GM12878 (cell line): Measurements from ENCODE around the gene BCAT1. TPM values are rescaled to one million over a fixed set of nuclear protein-coding genes. Genes with fewer than 3 reads are reported as not detected.

ENCODE experiments used
- ATF7 ChIP-seq: fragments of 450-650 bp; IDR thresholded peaks from 2 replicates; pipeline ENCODE4 v1.6.1; 2016; ENCODE audit warnings: low read depth, mild to moderate bottlenecking
- GABPA ChIP-seq: IDR thresholded peaks from 2 replicates; pipeline ENCODE4 v1.6.1; 2014; ENCODE audit warnings: antibody characterized with exemption, low read depth, mild to moderate bottlenecking, inconsistent platforms
- HDAC2 ChIP-seq: fragments of 200-600 bp; sonication (generic); IDR thresholded peaks from 2 replicates; pipeline ENCODE4 v1.6.1; 2017
- HDAC6 ChIP-seq: fragments of 200-600 bp; sonication (generic); IDR thresholded peaks from one replicate; pipeline ENCODE4 v1.8.0; 2017; ENCODE audit warnings: antibody characterized with exemption; ENCODE audit not compliant: unreplicated experiment
- KDM1A ChIP-seq: fragments of 200-600 bp; sonication (generic); IDR thresholded peaks from 2 replicates; pipeline ENCODE4 v1.6.1; 2016; ENCODE audit warnings: borderline replicate concordance
- POLR2AphosphoS2 ChIP-seq: IDR thresholded peaks from 2 replicates; pipeline ENCODE4 v1.6.1; 2011; ENCODE audit warnings: low read depth, mild to moderate bottlenecking, low read length, improper control_type of control experiment, moderate library complexity
- SMAD5 ChIP-seq: IDR thresholded peaks from 2 replicates; pipeline ENCODE4 v1.6.1; 2016; ENCODE audit warnings: antibody characterized with exemption, low read depth
- ZSCAN29 ChIP-seq: fragments of 450-650 bp; IDR thresholded peaks from 2 replicates; pipeline ENCODE4 v1.6.1; 2017; ENCODE audit warnings: mild to moderate bottlenecking, moderate library complexity
- polyA plus RNA-seq, 11 experiments: library from polyadenylated mRNA; depleted of rRNA in 4 of 11; unstranded in 6 of 11; stranded (reverse) in 5 of 11; fragments of >200 nt; fragmentation: Nextera tagmentation in 4 of 11; fragmentation: Illumina TruSeq in 1 of 11; extraction: Ambion mirVana in 4 of 11; extraction: Trizol in 1 of 11; gene quantifications; 1 replicate in 1 of 11; 2 replicates in 10 of 11; pipeline versions ENCODE4 v1.2.1 to v1.2.3, GENCODE V29; 2011 to 2016; ENCODE audit warnings: inconsistent platforms in 2 of 11, missing spikeins in 2 of 11, low read depth in 1 of 11
- total RNA-seq, 4 experiments: library from RNA; depleted of rRNA in 3 of 4; stranded (reverse); fragments of >200 nt in 3 of 4; fragmentation: Illumina TruSeq in 1 of 4; extraction: Trizol in 1 of 4; gene quantifications; 2 replicates each; pipeline versions ENCODE4 v1.2.1 to v1.2.3, GENCODE V29; 2013 to 2021
- TF ChIP-seq, protein P1 (sequence below): fragments of 450-650 bp; IDR thresholded peaks from 2 replicates; pipeline ENCODE4 v1.6.1; 2017; ENCODE audit warnings: mild to moderate bottlenecking, low read depth, inconsistent platforms; ENCODE audit not compliant: poor library complexity, severe bottlenecking
- TF ChIP-seq, protein P2 (sequence below): fragments of 450-650 bp; IDR thresholded peaks from 2 replicates; pipeline ENCODE4 v1.6.1; 2017; ENCODE audit warnings: mild to moderate bottlenecking
- TF ChIP-seq, protein P3 (sequence below): fragments of 450-650 bp; IDR thresholded peaks from 2 replicates; pipeline ENCODE4 v1.6.1; 2018; ENCODE audit warnings: mild to moderate bottlenecking, low read depth, moderate library complexity; ENCODE audit not compliant: partially characterized antibody

BCAT1 gene
- total and polyA plus RNA-seq, 10 of the 15 experiments (the other 5 are each of a cell fraction or from before 2014, with no cell fraction given), result 26.2 to 187 (median 81.9) TPM

DNA sequence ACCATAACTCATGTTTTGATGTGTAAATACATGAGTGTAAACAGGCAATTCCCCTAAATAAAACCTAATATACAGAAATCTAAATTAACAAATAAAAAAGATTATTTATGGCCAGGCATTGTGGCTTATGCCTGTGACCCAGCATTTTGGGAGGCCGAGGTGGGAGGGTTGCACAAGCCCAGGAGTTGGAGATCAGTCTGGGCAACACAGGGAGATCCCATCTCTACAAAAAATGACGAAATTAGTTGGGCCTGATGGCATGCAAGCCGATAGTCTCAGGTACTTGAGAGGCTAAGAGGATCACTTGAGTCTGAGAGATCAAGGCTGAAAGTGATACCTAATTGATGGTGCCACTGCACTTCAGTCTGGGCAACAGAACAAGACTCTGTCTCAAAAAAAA is 48.7 kb downstream of the BCAT1 start (continued):
- TF ChIP-seq, protein P1, sequence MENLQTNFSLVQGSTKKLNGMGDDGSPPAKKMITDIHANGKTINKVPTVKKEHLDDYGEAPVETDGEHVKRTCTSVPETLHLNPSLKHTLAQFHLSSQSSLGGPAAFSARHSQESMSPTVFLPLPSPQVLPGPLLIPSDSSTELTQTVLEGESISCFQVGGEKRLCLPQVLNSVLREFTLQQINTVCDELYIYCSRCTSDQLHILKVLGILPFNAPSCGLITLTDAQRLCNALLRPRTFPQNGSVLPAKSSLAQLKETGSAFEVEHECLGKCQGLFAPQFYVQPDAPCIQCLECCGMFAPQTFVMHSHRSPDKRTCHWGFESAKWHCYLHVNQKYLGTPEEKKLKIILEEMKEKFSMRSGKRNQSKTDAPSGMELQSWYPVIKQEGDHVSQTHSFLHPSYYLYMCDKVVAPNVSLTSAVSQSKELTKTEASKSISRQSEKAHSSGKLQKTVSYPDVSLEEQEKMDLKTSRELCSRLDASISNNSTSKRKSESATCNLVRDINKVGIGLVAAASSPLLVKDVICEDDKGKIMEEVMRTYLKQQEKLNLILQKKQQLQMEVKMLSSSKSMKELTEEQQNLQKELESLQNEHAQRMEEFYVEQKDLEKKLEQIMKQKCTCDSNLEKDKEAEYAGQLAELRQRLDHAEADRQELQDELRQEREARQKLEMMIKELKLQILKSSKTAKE, result no peak
- TF ChIP-seq SMAD5 (no peak), ZSCAN29 (no peak), ATF7 (no peak), HDAC2 (no peak), HDAC6 (no peak), KDM1A (no peak), POLR2AphosphoS2 (no peak), GABPA (no peak)
- TF ChIP-seq, protein P2, sequence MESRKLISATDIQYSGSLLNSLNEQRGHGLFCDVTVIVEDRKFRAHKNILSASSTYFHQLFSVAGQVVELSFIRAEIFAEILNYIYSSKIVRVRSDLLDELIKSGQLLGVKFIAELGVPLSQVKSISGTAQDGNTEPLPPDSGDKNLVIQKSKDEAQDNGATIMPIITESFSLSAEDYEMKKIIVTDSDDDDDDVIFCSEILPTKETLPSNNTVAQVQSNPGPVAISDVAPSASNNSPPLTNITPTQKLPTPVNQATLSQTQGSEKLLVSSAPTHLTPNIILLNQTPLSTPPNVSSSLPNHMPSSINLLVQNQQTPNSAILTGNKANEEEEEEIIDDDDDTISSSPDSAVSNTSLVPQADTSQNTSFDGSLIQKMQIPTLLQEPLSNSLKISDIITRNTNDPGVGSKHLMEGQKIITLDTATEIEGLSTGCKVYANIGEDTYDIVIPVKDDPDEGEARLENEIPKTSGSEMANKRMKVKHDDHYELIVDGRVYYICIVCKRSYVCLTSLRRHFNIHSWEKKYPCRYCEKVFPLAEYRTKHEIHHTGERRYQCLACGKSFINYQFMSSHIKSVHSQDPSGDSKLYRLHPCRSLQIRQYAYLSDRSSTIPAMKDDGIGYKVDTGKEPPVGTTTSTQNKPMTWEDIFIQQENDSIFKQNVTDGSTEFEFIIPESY, result no peak
- TF ChIP-seq, protein P3, sequence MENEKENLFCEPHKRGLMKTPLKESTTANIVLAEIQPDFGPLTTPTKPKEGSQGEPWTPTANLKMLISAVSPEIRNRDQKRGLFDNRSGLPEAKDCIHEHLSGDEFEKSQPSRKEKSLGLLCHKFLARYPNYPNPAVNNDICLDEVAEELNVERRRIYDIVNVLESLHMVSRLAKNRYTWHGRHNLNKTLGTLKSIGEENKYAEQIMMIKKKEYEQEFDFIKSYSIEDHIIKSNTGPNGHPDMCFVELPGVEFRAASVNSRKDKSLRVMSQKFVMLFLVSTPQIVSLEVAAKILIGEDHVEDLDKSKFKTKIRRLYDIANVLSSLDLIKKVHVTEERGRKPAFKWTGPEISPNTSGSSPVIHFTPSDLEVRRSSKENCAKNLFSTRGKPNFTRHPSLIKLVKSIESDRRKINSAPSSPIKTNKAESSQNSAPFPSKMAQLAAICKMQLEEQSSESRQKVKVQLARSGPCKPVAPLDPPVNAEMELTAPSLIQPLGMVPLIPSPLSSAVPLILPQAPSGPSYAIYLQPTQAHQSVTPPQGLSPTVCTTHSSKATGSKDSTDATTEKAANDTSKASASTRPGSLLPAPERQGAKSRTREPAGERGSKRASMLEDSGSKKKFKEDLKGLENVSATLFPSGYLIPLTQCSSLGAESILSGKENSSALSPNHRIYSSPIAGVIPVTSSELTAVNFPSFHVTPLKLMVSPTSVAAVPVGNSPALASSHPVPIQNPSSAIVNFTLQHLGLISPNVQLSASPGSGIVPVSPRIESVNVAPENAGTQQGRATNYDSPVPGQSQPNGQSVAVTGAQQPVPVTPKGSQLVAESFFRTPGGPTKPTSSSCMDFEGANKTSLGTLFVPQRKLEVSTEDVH, result no peak
